ENCODE data around the gene MRPL55. TPM values are rescaled to one million over a fixed set of nuclear protein-coding genes. Genes with fewer than 3 reads are reported as not detected.
A peak's percentile ranks its signal among the peaks of the same experiment; 100 is the strongest.

The MRPL55 gene
- total RNA-seq, 6 experiments from 2014 or later = 24.2 to 75.9 (median 38.0) TPM

DNA sequence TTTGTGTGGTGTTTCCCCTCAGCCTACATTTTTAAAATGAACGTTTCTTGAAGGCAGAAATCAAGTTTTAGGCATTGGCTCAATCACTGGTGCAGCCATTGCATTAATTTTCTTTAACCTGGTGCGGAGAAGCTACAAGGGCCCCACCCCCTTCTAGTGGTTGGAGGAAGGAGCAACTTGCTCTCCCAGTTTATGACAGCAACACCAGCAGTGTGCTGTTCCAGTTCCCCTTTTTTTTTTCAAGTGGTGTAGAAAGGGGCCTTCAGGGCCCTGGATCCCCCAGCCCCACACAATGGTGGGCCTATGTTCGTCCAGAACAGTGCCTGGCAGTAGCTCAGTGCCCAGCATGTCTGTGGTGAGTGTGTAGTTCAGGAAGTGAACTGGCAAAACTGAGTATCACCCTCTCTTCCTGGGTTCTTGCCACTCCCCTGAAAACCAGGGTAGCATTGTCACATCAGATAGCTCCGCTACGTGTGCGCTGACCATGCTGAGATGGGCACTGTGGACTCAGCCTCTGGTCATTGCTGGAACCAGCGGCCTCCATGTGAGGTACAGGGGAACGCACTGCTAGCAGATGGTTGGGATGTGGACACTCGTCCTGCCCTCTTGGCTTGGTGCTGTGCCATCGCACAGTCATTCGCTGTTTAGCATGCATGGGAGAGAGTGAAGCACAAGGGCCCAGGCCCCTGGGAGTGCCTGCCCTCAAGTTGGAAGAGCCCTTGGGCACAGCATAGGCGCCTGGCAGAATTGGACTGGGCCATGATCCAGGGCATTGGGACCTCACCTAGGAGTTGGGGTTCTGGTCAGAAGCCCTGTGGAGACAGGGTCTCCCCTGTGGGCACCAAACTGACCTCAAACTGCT, 19.3 kb downstream of the MRPL55 start:
- no peak overlapping the region for H3K4me3 ChIP-seq
- intact Hi-C loops (cut with DNase I) = no loop called here
- H3K36me3 ChIP-seq = peaks cover 0 to 3% (median 0%) of the 10 kb centered on the region in 4 donors
- WGBS (ENCODE audit: insufficient coverage, low coverage, low lambda C conversion rate, missing lambda C conversion rate) = 31% methylated on average over 3 of the region's 12 CpGs
- DNase-seq = peak in 2 of 3 donors; percentile 18 to 43
- peaks cover 0 to 69% (median 31%) of the 10 kb centered on the region in 4 donors for H3K4me1 ChIP-seq
- peaks cover 0 to 4% (median 0%) of the 10 kb centered on the region in 4 donors for H3K9me3 ChIP-seq
- TF ChIP-seq, protein P1, sequence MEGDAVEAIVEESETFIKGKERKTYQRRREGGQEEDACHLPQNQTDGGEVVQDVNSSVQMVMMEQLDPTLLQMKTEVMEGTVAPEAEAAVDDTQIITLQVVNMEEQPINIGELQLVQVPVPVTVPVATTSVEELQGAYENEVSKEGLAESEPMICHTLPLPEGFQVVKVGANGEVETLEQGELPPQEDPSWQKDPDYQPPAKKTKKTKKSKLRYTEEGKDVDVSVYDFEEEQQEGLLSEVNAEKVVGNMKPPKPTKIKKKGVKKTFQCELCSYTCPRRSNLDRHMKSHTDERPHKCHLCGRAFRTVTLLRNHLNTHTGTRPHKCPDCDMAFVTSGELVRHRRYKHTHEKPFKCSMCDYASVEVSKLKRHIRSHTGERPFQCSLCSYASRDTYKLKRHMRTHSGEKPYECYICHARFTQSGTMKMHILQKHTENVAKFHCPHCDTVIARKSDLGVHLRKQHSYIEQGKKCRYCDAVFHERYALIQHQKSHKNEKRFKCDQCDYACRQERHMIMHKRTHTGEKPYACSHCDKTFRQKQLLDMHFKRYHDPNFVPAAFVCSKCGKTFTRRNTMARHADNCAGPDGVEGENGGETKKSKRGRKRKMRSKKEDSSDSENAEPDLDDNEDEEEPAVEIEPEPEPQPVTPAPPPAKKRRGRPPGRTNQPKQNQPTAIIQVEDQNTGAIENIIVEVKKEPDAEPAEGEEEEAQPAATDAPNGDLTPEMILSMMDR (IDR thresholded peaks at IDR 0.05) = no peak
- no peak for TF ChIP-seq POLR2A (IDR thresholded peaks at IDR 0.05)
- ATAC-seq = peak in 2 of 4 donors; percentile 9 to 49
- H3K27me3 ChIP-seq = no peaks in the 10 kb centered on the region
- no peak overlapping the region for H3K27ac ChIP-seq

DNA sequence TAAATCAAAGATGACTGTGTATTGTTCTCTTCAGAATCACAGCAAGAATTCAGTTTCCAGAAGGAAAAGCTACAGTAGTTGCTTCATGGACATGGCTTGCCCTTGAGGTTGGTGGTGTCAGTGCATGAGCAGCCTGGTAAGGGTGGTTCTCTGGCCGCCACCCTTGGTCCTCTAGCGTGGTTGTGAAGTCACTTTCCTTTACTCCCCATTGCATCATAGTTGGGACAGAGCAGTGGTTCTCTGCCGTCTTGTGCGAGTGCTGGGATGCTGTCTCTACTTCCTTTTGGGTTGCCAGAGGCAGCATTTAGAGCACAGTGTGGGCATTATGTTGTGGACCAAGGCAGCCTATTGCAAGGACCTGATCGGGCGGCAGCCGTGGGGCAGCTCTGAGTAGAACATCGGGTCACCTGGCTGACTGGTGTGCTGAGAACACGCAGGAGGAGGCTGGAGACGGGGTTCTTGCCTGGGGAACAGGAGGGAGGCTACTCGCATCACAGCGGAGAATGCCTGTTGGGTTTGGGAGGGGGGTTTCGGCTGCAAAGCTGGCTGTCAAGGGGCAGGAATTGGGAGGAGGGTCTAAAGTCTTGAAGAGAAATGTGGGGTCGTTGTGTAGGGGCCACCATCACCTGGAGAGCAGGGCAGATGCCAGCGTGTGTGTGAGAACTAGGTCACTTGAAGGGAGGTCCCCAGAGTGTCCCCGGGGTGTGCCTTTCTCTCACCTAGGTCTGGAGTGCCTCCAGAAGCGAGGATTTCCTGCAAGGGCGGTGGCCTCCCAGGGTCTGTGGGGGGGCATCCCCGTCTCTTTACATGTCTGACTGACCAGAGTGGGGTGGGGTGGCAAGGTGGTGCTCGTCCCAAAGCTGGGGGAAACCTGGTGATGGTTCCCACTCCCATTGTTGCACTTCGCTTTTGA, 20.3 kb downstream of the MRPL55 start:
- no peaks in the 10 kb centered on the region for H3K27me3 ChIP-seq
- 59% methylated on average over 13 of the region's 21 CpGs for WGBS (ENCODE audit: insufficient coverage, low coverage, low lambda C conversion rate, missing lambda C conversion rate)
- no peak overlapping the region for H3K4me3 ChIP-seq
- peaks cover 0 to 76% (median 36%) of the 10 kb centered on the region in 4 donors for H3K4me1 ChIP-seq
- no peak overlapping the region for H3K27ac ChIP-seq
- intact Hi-C loops (cut with DNase I) = no loop called here
- no peaks in the 10 kb centered on the region for H3K9me3 ChIP-seq
- TF ChIP-seq, protein P1 (IDR thresholded peaks at IDR 0.05) = no peak
- no peak for TF ChIP-seq POLR2A (IDR thresholded peaks at IDR 0.05)
- H3K36me3 ChIP-seq = peaks cover 0 to 3% (median 0%) of the 10 kb centered on the region in 4 donors
- DNase-seq (peak in 2 of 3 donors; percentile 15 to 44), ATAC-seq (peak in 1 of 4 donors; percentile 6)

DNA sequence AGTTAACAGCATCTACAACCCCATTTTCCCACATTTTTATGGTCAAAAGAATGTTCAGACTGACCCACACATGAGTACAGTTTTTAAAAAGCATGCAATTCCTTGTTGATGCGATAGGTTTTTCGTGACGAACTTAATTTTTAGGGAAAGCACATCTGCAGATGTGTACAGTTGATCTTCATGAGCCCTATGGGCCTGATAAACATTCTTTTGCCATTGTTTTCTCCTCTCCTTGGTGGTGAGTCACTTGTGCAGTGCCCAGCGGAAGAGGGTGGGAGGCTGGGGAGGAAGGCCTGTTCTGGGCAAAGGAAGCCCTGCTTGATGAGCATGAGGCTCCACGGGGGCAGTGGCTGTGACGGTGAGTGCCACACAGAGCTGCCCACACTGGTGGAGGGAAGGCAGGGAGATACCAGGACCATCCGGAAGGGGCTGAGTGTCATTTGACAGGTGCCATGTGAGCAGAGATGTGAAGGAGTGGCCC, 21.3 kb downstream of the MRPL55 start:
- WGBS (ENCODE audit: insufficient coverage, low coverage, low lambda C conversion rate, missing lambda C conversion rate) = 52% methylated on average over 7 of the region's 7 CpGs
- Histone ChIP-seq H3K27ac (no peak overlapping the region), H3K9me3 (no peaks in the 10 kb centered on the region), H3K4me3 (no peak overlapping the region), H3K27me3 (no peaks in the 10 kb centered on the region), H3K4me1 (peaks cover 0 to 76% (median 36%) of the 10 kb centered on the region in 4 donors), H3K36me3 (peaks cover 0 to 3% (median 0%) of the 10 kb centered on the region in 4 donors)
- TF ChIP-seq POLR2A (IDR thresholded peaks at IDR 0.05) = no peak
- TF ChIP-seq, protein P1 (IDR thresholded peaks at IDR 0.05) = no peak
- intact Hi-C loops (cut with DNase I) = no loop called here
- DNase-seq (peak in 2 of 3 donors; percentile 39 to 41), ATAC-seq (peak in 2 of 4 donors; percentile 7 to 22)

DNA sequence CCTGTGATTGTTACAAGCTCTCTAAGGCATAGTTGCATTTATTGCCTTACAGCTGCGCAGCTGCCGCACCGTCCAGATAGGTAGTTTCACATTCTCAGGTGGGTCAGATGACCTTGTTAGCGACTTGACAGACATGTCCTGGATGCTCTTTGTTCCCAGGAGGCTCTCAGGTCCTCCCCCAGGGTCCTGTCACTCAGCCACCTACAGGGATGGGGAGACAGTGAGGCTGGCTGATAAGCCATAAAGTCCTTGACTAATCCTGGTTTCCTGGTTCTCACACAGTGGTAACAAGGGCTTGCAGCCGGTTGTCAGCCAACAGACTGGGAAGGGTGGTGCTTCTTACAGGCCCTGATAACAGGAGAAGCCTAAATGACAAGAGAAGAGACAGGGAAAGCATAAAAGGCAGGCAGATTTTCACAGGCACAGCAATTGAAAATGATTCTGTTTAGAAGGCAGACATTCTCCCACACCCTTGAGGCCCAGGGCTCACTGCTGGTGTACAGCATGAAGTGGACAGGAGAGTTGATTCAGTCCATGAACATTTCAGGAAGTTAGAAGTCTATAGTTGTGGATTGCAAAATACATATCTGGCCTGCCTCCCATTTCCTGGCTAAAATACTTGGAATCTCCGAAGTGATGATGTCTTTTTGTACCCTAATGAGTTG, 23.7 kb downstream of the MRPL55 start:
- Histone ChIP-seq H3K36me3 (peaks cover 0 to 3% (median 0%) of the 10 kb centered on the region in 4 donors), H3K4me1 (peaks cover 0 to 75% (median 35%) of the 10 kb centered on the region in 4 donors), H3K9me3 (no peaks in the 10 kb centered on the region), H3K27me3 (no peaks in the 10 kb centered on the region), H3K4me3 (peak overlapping the region in 1 of 3 donors; percentile 82), H3K27ac (peak overlapping the region in 2 of 3 donors; percentile 44 to 100)
- 32% methylated on average over 6 of the region's 6 CpGs for WGBS (ENCODE audit: insufficient coverage, low coverage, low lambda C conversion rate, missing lambda C conversion rate)
- TF ChIP-seq POLR2A (IDR thresholded peaks at IDR 0.05) = no peak
- TF ChIP-seq, protein P1 (IDR thresholded peaks at IDR 0.05) = no peak
- ATAC-seq = peak in 1 of 4 donors; percentile 20
- peak in 2 of 3 donors; percentile 13 to 46 for DNase-seq
- intact Hi-C loops (cut with DNase I) = no loop called here
